NCI-H82 (cell line): Measurements from ENCODE around the gene SSH3.
A peak's percentile ranks its signal among the peaks of the same experiment; 100 is the strongest.

Experiments
- DNase-seq: peaks from one replicate; lab custom pipeline; 2025; lab: John Stamatoyannopoulos, UW

Gene SSH3

DNA sequence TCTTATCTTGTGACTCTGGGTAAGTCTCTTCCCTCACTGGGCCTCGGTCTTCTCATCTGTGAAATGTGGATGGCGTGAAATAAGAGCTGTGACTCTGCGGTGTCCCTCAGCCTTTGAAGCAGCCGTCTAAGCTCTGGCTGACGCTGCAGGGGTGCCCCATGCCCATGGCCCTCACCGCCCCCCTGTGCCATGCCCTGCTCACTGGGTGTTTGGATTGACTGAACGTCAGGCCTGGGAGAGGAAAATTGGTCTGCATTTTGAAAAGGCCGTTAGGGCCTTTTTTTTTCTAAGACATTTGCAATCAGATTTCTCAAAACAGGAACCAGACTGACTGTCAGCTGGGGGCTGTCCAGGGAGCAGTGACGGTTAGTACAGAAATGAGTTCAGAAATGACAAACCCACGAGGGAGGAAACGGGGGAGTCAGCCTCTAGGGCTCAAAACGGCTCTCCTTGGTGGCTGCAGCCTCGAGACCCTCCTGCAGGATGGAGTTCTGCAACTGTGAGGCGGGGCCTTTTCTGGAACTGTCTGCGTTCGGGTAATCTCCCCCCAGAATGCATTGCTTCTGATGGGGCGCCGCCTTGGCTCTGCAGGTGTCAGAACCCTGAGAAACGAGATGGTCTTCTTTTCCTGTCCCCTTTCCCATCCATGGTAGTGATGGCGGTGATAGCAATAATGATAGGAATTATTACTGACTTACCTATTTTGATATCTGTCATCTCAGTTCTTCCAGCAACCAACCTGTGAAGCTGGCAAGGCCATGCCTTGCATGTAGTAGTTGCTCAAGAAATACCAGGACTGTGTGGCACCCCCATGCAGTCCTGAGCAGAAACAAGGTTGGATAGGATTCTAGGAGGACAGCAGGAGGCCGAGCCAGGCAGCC lies 35.0 kb upstream of the SSH3 start:
- DNase-seq = no peak

- DNase-seq = no peak
Observed at GRCh38 chr11:67268962-67269268, 34.4 kb upstream of the SSH3 start.

GRCh38 chr11:67269401-67270255 lies 33.7 kb upstream of the SSH3 start:
- DNase-seq = no peak

- DNase-seq = no peak
Observed at GRCh38 chr11:67270256-67271204, 32.8 kb upstream of the SSH3 start.

DNA sequence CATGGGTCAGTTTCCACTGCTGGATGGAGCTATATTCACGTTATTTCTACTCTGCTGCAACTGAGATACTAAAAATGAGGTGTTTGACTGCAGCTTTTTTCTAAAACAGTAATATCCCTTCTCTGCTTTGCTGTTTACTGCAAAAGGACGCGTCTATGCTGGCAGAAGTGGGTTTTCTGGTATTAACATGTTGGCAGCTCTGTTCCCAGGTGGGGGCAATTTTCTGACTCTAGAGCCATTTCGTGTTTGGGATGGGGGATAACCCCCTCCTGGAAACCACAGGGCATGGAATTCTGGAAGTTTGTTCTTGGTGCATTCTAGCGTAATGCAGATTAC lies 32.2 kb upstream of the SSH3 start:
- no peak for DNase-seq

DNA sequence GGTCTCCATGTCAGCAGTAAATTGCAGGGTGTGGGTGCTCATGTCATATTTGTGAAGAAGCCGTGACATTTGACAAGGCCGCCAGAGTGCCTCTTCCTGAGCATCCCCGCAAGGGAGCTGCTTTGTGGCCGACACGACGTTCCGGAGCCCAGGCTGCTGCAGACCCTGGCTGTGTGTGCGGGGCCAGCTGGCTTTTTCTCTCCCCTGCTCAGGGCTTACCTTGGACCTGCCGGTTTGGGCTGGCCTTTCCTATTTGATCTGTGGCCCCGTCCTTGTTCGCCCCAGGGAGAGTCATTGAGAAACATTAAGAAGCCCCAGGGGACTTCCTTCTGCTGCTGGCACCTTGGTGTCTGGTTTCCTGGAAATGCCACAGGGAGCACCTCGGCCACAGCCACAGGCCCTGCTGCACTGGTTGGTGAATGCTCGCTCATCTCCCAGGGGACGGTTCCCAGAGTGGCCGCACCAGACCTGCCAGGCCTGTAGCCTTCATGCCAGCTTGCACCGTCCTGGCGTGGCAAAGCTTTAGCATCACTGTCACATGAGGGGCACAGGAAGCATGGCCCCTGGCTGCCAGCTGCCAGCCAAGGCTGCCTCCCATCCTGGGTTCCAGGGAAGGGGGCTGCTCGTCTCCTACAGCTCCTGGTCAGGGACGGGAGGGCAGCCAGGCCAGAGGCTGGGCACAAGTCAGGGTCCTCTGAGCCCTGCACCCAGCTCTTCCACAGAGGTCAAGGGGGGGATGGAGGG lies 31.6 kb upstream of the SSH3 start:
- no peak for DNase-seq

- no peak for DNase-seq
Observed at GRCh38 chr11:67272327-67273259, 30.7 kb upstream of the SSH3 start.

DNA sequence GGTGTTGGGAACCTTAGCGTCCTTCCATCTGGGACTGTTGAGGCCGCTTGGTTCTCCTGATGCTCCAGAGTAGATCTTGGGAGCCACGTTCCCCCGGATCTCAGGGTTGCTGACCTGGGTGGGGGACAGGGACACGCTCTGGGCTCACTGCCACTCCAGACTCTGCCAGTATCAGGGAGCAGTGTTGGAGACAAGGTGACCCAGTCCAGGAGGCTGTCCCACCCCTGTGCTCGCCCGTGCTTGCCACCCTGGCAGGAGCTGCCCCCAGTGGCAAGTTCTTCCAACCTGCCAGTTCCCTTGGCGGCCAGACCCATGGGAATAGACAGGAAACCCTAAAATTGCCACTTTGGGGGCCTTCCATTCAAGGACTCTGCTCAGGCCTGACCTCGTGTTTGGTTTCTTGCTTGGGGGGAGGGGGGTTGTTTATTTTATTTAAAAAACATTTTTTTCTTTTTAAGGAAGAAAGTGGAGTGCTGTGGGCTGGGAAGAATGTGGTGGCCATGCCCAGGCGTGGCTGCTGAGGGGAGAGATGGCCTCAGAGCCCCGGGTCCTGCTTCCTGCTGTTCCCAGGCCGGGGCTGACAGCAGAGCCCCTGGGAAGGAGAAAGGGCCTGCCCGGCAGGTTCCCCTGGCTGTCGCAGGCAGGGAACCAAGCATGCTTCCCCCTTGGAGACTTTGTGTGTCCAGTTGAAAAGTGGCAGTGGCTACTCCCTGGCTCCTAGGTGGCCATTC lies 29.9 kb upstream of the SSH3 start:
- no peak for DNase-seq

GRCh38 chr11:67274768-67275605 lies 28.3 kb upstream of the SSH3 start:
- no peak for DNase-seq

GRCh38 chr11:67275606-67276409 lies 27.5 kb upstream of the SSH3 start:
- DNase-seq = no peak

DNA sequence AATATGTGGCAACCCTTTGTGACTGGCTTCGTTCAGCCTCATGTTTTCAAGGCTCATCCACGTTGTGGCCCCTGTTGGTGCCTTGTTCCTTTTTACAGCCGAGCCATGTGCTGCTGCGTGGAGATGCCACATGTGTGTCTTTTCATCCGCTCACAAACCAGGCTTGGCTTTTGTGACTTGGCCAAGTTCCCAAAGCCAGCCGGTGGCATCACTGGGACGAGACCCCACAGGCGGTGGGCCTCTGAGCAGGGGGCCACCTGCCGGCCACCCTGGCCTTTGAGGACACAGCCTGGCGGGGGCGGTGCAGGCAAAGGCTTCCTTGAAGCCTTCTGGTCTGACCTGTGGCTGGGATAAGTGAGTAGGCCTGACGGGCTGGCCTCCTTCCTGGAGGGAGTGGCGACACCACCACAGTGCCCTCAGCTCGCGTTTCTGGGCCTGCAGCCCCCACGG lies 26.5 kb upstream of the SSH3 start:
- DNase-seq = peak; percentile 54

- DNase-seq = peak; percentile 65
Observed at GRCh38 chr11:67277231-67277961, 25.9 kb upstream of the SSH3 start.

- DNase-seq = no peak
Observed at GRCh38 chr11:67278135-67278938, 25.0 kb upstream of the SSH3 start.

- DNase-seq = no peak
Observed at GRCh38 chr11:67278939-67279588, 24.3 kb upstream of the SSH3 start.

GRCh38 chr11:67279589-67280340 lies 23.6 kb upstream of the SSH3 start:
- DNase-seq = no peak
